ENCODE results near the gene MACROD2. TPM values are rescaled to one million over a fixed set of nuclear protein-coding genes. Genes with fewer than 3 reads are reported as not detected.

Gene MACROD2
- total RNA-seq, 6 experiments from 2014 or later: 0.05 to 0.57 (median 0.11) TPM; not detected in 1

DNA sequence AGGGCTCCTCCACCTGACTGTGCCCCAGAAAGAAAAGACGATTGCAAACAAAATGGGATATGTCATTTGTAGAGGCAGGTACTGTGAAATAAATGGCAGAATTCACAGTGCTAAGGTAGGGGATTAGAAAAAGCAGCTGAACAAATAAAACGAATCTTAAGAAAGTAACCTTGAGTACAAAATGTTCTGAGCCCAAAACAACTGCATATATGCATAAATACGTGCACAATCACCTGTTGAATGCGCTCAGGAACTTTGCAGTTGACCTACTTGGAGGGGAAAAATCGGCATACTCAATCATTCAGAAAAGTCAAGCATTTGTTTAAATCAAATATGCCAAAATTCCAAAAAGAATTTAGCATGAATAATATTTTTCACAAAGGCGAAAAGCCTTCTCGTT is 1114.2 kb downstream of the MACROD2 start:
- H3K27me3 Mint-ChIP-seq (ENCODE audit: insufficient read depth): no peaks in the 10 kb centered on the region
- no peak overlapping the region for H3K27ac Mint-ChIP-seq
- no peaks in the 10 kb centered on the region for H3K36me3 Mint-ChIP-seq (ENCODE audit: low read depth)
- no peak overlapping the region for H3K4me3 Mint-ChIP-seq
- TF ChIP-seq, protein P1, sequence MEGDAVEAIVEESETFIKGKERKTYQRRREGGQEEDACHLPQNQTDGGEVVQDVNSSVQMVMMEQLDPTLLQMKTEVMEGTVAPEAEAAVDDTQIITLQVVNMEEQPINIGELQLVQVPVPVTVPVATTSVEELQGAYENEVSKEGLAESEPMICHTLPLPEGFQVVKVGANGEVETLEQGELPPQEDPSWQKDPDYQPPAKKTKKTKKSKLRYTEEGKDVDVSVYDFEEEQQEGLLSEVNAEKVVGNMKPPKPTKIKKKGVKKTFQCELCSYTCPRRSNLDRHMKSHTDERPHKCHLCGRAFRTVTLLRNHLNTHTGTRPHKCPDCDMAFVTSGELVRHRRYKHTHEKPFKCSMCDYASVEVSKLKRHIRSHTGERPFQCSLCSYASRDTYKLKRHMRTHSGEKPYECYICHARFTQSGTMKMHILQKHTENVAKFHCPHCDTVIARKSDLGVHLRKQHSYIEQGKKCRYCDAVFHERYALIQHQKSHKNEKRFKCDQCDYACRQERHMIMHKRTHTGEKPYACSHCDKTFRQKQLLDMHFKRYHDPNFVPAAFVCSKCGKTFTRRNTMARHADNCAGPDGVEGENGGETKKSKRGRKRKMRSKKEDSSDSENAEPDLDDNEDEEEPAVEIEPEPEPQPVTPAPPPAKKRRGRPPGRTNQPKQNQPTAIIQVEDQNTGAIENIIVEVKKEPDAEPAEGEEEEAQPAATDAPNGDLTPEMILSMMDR (IDR thresholded peaks at IDR 0.05): no peak
- no peak for DNase-seq
- H3K4me1 Mint-ChIP-seq (ENCODE audit: low read depth): no peaks in the 10 kb centered on the region
- H3K9me3 Mint-ChIP-seq: peaks cover 46% of the 10 kb centered on the region

DNA sequence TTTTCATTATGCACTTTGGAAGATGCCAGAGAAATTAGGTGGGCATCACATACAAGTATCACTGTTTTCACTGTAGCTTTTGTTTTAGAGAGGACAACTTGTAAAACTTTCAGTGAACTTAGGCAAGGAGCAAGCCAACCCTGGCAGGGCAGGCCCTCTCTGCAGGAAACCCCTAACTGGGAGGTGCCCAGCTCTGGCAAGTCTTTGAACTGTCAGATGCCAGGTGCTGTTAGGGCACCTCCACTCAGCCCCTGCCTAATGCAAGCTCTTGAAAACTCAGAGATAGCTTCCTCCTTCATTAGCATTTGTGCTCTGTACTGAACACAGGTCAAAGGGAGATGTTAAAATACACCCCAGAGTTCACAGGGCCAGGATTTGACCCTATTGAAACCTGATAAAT is 1116.3 kb downstream of the MACROD2 start:
- H3K27me3 Mint-ChIP-seq (ENCODE audit: insufficient read depth): no peaks in the 10 kb centered on the region
- H3K4me1 Mint-ChIP-seq (ENCODE audit: low read depth): no peaks in the 10 kb centered on the region
- H3K4me3 Mint-ChIP-seq: no peak overlapping the region
- TF ChIP-seq, protein P1 (IDR thresholded peaks at IDR 0.05): no peak
- H3K36me3 Mint-ChIP-seq (ENCODE audit: low read depth): no peaks in the 10 kb centered on the region
- no peak overlapping the region for H3K27ac Mint-ChIP-seq
- DNase-seq: no peak
- H3K9me3 Mint-ChIP-seq: peaks cover 50% of the 10 kb centered on the region

DNA sequence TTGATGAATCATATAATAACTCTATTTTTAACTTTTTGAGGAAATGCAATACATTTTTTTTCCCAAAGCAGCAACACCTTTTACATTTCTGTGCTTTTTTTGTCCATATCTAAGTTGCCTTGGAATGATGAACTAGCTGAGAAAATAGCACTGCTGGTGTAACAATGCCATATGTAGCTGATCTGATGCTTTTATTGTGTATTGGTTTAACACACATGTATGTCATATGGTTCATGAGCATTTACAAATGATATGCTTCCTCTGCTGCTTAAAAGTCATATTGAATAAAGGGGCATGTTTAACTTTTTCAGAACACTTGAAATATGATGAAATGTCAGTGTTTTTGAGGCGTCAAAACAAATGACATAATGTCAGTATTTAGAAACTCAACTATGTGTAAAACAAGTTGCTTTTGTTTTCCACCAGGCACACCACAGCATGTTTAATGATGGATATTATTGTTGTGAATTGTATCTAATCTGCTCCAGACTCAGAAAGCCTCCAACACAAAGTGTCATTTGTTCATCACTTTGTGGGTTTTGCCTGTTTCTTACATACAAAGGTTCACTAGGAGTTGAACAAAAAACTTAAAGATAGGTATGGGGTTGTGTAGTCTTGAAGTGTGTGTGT is 1117.9 kb downstream of the MACROD2 start:
- no peak overlapping the region for H3K27ac Mint-ChIP-seq
- H3K27me3 Mint-ChIP-seq (ENCODE audit: insufficient read depth): no peaks in the 10 kb centered on the region
- TF ChIP-seq, protein P1 (IDR thresholded peaks at IDR 0.05): no peak
- no peak overlapping the region for H3K4me3 Mint-ChIP-seq
- H3K9me3 Mint-ChIP-seq: peaks cover 52% of the 10 kb centered on the region
- no peaks in the 10 kb centered on the region for H3K36me3 Mint-ChIP-seq (ENCODE audit: low read depth)
- H3K4me1 Mint-ChIP-seq (ENCODE audit: low read depth): no peaks in the 10 kb centered on the region
- no peak for DNase-seq

DNA sequence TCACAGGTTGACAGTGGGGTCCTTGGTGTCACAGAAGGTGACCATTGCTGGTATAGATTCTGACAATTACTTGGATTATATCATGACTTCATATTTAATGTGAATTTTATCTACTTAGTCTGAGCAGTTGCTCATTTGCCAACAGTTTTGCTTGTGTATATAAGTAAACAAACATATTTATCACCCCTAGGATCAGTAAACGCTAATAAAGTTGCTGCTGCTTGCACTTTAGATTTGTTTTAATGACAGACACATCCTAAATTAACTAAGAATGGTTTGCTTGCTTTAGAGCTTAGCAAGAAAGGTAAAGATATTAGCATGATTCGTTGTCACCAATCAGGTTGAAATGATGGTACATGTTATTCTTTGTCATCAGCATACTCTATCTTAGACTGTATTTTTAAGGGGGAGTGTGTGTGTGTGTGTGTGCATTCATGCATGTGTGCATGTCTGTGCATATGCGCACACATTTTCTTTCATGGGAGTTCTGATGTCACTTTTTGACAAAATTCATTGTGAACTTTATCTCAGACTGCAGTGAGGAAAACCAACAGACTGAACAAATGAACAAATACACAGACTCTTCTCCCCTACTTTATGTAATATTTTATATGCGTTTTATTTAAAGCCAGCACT is 1124.7 kb downstream of the MACROD2 start:
- Mint-ChIP-seq H3K9me3 (peaks cover 51% of the 10 kb centered on the region), H3K4me1 (ENCODE audit: low read depth) (no peaks in the 10 kb centered on the region)

DNA sequence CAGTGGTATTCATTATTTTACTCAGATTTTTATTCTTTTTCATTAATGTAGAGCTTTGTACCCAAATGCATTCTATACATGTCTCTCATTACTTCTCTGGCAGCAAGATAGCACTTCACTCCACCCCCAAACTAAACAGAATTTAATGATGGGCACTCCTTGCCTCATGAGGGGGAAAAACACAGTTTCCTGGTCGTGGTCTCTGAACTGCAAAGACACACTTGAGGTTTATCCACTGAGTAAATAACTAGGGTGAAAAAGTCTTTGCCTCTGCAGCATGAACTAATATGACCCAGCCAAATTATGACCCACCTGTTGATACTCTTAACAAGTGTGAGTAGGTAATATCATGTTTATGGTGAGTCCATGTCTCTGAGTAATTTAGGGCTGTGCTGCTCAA is 1127.3 kb downstream of the MACROD2 start:
- H3K27me3 Mint-ChIP-seq (ENCODE audit: insufficient read depth): no peaks in the 10 kb centered on the region
- no peak overlapping the region for H3K4me3 Mint-ChIP-seq
- no peaks in the 10 kb centered on the region for H3K4me1 Mint-ChIP-seq (ENCODE audit: low read depth)

More for the DNA sequence above, 1124.7 kb downstream of the MACROD2 start:
- Mint-ChIP-seq H3K27me3 (ENCODE audit: insufficient read depth) (no peaks in the 10 kb centered on the region), H3K27ac (no peak overlapping the region), H3K36me3 (ENCODE audit: low read depth) (no peaks in the 10 kb centered on the region), H3K4me3 (no peak overlapping the region)
- DNase-seq: no peak
- TF ChIP-seq, protein P1 (IDR thresholded peaks at IDR 0.05): no peak

More for the DNA sequence above, 1127.3 kb downstream of the MACROD2 start:
- H3K36me3 Mint-ChIP-seq (ENCODE audit: low read depth): no peaks in the 10 kb centered on the region
- DNase-seq: no peak
- TF ChIP-seq, protein P1 (IDR thresholded peaks at IDR 0.05): no peak
- peaks cover 42% of the 10 kb centered on the region for H3K9me3 Mint-ChIP-seq
- H3K27ac Mint-ChIP-seq: no peak overlapping the region
